HEK293 (cell line): ENCODE measurements around the gene THRA.

Experiments
- CTCF ChIA-PET: fragments of 350-600 bp; formaldehyde crosslinking; extraction: SDS; loops from one replicate; lab custom pipeline; 2021; ENCODE audit warnings: antibody characterized with exemption; lab: Yijun Ruan, JAX
- POLR2A ChIA-PET: fragments of 300-600 bp; formaldehyde crosslinking; extraction: SDS; loops from one replicate; lab custom pipeline; 2020; ENCODE audit warnings: antibody characterized with exemption, inconsistent platforms; lab: Yijun Ruan, JAX
- H3K27ac ChIP-seq: fragments of 200-500 bp; sonication (Bioruptor generic); 2 replicates; pipeline ENCODE4 v1.5.1; 2014; ENCODE audit warnings: low read depth, low read length, control low read depth, inconsistent platforms; ENCODE audit errors: extremely low read depth
- H3K36me3 ChIP-seq, 2 experiments: fragments of 200-500 bp in 1 of 2; sonication (Bioruptor generic) in 1 of 2; 1 replicate in 1 of 2; 2 replicates in 1 of 2; pipeline ENCODE4 v1.5.1; 2014 to 2017; ENCODE audit warnings: inconsistent platforms in 2 of 2, low read length in 2 of 2; ENCODE audit not compliant: control insufficient read depth in 2 of 2, insufficient read depth in 1 of 2
- H3K4me1 ChIP-seq: fragments of 200-500 bp; sonication (Bioruptor generic); 2 replicates; pipeline ENCODE4 v1.5.1; 2014; ENCODE audit warnings: mild to moderate bottlenecking, low read length, inconsistent platforms; ENCODE audit not compliant: control insufficient read depth, insufficient read depth
- H3K4me3 ChIP-seq: 2 replicates; pipeline ENCODE4 v1.5.1; 2011; ENCODE audit warnings: low read depth, mild to moderate bottlenecking, control low read depth, low read length, moderate library complexity
- H3K9me3 ChIP-seq: fragments of 200-500 bp; sonication (Bioruptor generic); 2 replicates; pipeline ENCODE4 v1.5.1; 2014; ENCODE audit warnings: low read depth, low read length, inconsistent platforms; ENCODE audit not compliant: control insufficient read depth, insufficient read depth
- ELK4 ChIP-seq: IDR thresholded peaks from 2 replicates; pipeline ENCODE4 v1.6.1; 2011; ENCODE audit warnings: mild to moderate bottlenecking, low read depth, low read length, borderline replicate concordance
- HOXA7 ChIP-seq: sonication (generic); formaldehyde crosslinking; IDR thresholded peaks from 2 replicates; pipeline ENCODE4 v1.8.1; 2022; ENCODE audit warnings: missing genetic modification reagents, borderline replicate concordance
- KLF16 ChIP-seq: fragments of 450-650 bp; formaldehyde crosslinking; IDR thresholded peaks from 2 replicates; pipeline ENCODE4 v1.5.1; 2017; ENCODE audit warnings: missing biosample characterization, missing genetic modification characterization
- MYNN ChIP-seq: fragments of 450-650 bp; formaldehyde crosslinking; IDR thresholded peaks from 2 replicates; pipeline ENCODE4 v1.5.1; 2016; ENCODE audit warnings: missing biosample characterization, missing genetic modification characterization, borderline replicate concordance
- MZF1 ChIP-seq: fragments of 450-650 bp; formaldehyde crosslinking; IDR thresholded peaks from 2 replicates; pipeline ENCODE4 v1.5.1; 2017; ENCODE audit warnings: missing biosample characterization, missing genetic modification characterization, borderline replicate concordance
- SP3 ChIP-seq: fragments of 450-650 bp; formaldehyde crosslinking; IDR thresholded peaks from 2 replicates; pipeline ENCODE4 v1.5.1; 2016; ENCODE audit warnings: missing biosample characterization, missing genetic modification characterization
- TCF7L2 ChIP-seq: IDR thresholded peaks from 2 replicates; pipeline ENCODE4 v1.6.1; 2011; ENCODE audit warnings: low read depth, mild to moderate bottlenecking, inconsistent platforms, low read length, moderate library complexity, borderline replicate concordance
- TSHZ1 ChIP-seq: fragments of 450-650 bp; formaldehyde crosslinking; IDR thresholded peaks from 2 replicates; pipeline ENCODE4 v1.5.1; 2016; ENCODE audit warnings: missing biosample characterization, missing genetic modification characterization, borderline replicate concordance
- YY1 ChIP-seq: fragments of 450-650 bp; formaldehyde crosslinking; IDR thresholded peaks from 2 replicates; pipeline ENCODE4 v1.5.1; 2018; ENCODE audit warnings: missing biosample characterization, missing genetic modification characterization
- ZBTB1 ChIP-seq: fragments of 450-650 bp; formaldehyde crosslinking; IDR thresholded peaks from 2 replicates; pipeline ENCODE4 v1.5.1; 2016; ENCODE audit warnings: missing biosample characterization, missing genetic modification characterization
- ZBTB17 ChIP-seq: fragments of 450-650 bp; formaldehyde crosslinking; IDR thresholded peaks from 2 replicates; pipeline ENCODE4 v1.5.1; 2016; ENCODE audit warnings: missing biosample characterization, missing genetic modification characterization
- ZBTB7A ChIP-seq: fragments of 450-650 bp; formaldehyde crosslinking; IDR thresholded peaks from 2 replicates; pipeline ENCODE4 v1.5.1; 2016; ENCODE audit warnings: low read depth, missing biosample characterization, missing genetic modification characterization
- ZNF140 ChIP-seq: fragments of 450-650 bp; formaldehyde crosslinking; IDR thresholded peaks from 2 replicates; pipeline ENCODE4 v1.5.1; 2016; ENCODE audit warnings: missing biosample characterization, missing genetic modification characterization
- ZNF157 ChIP-seq: fragments of 450-650 bp; formaldehyde crosslinking; IDR thresholded peaks from 2 replicates; pipeline ENCODE4 v1.5.1; 2016; ENCODE audit warnings: missing biosample characterization, missing genetic modification characterization
- ZNF169 ChIP-seq: fragments of 450-650 bp; formaldehyde crosslinking; IDR thresholded peaks from 2 replicates; pipeline ENCODE4 v1.5.1; 2016; ENCODE audit warnings: missing biosample characterization, missing genetic modification characterization
- ZNF175 ChIP-seq: fragments of 450-650 bp; formaldehyde crosslinking; IDR thresholded peaks from 2 replicates; pipeline ENCODE4 v1.5.1; 2016; ENCODE audit warnings: missing biosample characterization, missing genetic modification characterization
- ZNF214 ChIP-seq: fragments of 450-650 bp; formaldehyde crosslinking; IDR thresholded peaks from 2 replicates; pipeline ENCODE4 v1.5.1; 2017; ENCODE audit warnings: missing biosample characterization, mild to moderate bottlenecking, missing genetic modification characterization, borderline replicate concordance
- ZNF23 ChIP-seq: fragments of 450-650 bp; formaldehyde crosslinking; IDR thresholded peaks from 2 replicates; pipeline ENCODE4 v1.5.1; 2016; ENCODE audit warnings: missing biosample characterization, missing genetic modification characterization, borderline replicate concordance
- ZNF366 ChIP-seq: fragments of 450-650 bp; formaldehyde crosslinking; conservative IDR thresholded peaks from 2 replicates; pipeline ENCODE4 v1.5.1; 2016; ENCODE audit warnings: missing biosample characterization, missing genetic modification characterization
- ZNF37A ChIP-seq: fragments of 450-650 bp; IDR thresholded peaks from 2 replicates; pipeline ENCODE4 v1.5.1; 2018; ENCODE audit warnings: missing biosample characterization, missing genetic modification characterization
- ZNF394 ChIP-seq: fragments of 450-650 bp; formaldehyde crosslinking; IDR thresholded peaks from 2 replicates; pipeline ENCODE4 v1.5.1; 2016; ENCODE audit warnings: missing biosample characterization, missing genetic modification characterization, mild to moderate bottlenecking, moderate library complexity, borderline replicate concordance
- ZNF544 ChIP-seq: fragments of 450-650 bp; formaldehyde crosslinking; IDR thresholded peaks from 2 replicates; pipeline ENCODE4 v1.5.0; 2017; ENCODE audit warnings: missing biosample characterization, missing genetic modification characterization
- ZNF555 ChIP-seq: fragments of 450-650 bp; formaldehyde crosslinking; conservative IDR thresholded peaks from 2 replicates; pipeline ENCODE4 v1.5.1; 2017; ENCODE audit warnings: missing biosample characterization, mild to moderate bottlenecking, missing genetic modification characterization, inconsistent platforms
- ZXDB ChIP-seq: fragments of 450-650 bp; formaldehyde crosslinking; IDR thresholded peaks from 2 replicates; pipeline ENCODE4 v1.5.1; 2016; ENCODE audit warnings: missing biosample characterization, missing genetic modification characterization
- TF ChIP-seq, protein P1 (sequence below): fragments of 450-650 bp; formaldehyde crosslinking; IDR thresholded peaks from 2 replicates; pipeline ENCODE4 v1.5.0; 2017; ENCODE audit warnings: missing biosample characterization, missing genetic modification characterization, borderline replicate concordance
- TF ChIP-seq, protein P2 (sequence below): fragments of 450-650 bp; formaldehyde crosslinking; IDR thresholded peaks from 2 replicates; pipeline ENCODE4 v1.5.1; 2017; ENCODE audit warnings: missing biosample characterization, mild to moderate bottlenecking, missing genetic modification characterization, moderate library complexity
- TF ChIP-seq, protein P3 (sequence below): fragments of 450-650 bp; formaldehyde crosslinking; IDR thresholded peaks from 2 replicates; pipeline ENCODE4 v1.5.1; 2016; ENCODE audit warnings: missing biosample characterization, missing genetic modification characterization, borderline replicate concordance

Gene THRA

DNA sequence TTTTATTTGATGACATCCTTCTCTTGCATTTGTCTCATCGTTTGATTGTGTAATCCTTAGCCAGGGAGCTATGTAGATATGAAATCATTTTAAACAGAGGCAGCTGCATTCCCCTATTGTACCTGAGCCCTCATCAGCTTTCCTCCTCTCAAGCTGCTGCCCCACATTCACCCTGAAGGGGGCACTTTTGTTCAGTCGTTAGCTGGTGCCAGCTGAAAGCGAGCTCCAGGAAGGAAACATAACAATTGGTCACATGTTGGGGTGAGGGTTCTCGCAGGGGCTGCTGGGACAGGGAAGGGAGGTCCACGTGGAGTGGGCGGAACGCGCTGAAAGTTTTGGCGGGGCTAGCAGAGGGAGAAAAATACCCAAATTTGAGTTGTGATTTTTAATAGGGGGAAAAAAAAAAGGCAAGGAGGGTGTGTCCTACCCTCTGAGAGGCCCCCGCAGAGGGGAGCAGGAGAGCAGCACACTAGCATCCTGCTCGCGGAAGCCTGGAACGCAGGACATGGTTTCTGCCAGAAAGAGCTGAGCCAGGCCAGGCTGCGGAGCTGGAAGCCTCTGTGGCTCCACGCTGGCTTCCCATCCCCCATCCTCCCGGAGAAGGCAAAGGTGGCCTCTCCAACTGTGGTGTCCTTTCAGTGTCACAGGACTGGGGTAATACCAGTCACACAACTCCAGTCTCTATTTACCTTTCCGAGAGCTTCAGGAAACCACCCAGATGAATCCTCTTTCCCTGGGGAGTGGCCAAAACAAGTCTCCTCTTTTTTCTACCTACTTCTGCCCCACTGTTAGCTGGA, 50.5 kb downstream of the THRA start:
- ChIA-PET POLR2A (interaction anchor here (0.5 to 8.2 kb wide), 32 partner anchors 10 to 662 kb away, joined by 3 to 117 read pairs (median 5); partner anchors contain the start of genes CASC3, CSF3, ERBB2 and MED24), CTCF (interaction anchor here (0.6 to 7.8 kb wide), 57 partner anchors 8 to 1462 kb away, joined by 3 to 182 read pairs (median 7); partner anchors contain the start of genes CASC3, CDC6, CSF3 and MED24)
- peaks cover 31% of the 10 kb centered on the region for H3K4me1 ChIP-seq
- no peaks in the 10 kb centered on the region; a peak in 1 of 3 replicates for H3K36me3 ChIP-seq
- peak overlapping the region; percentile 79 for H3K27ac ChIP-seq
- peak overlapping the region; percentile 38 for H3K4me3 ChIP-seq
- H3K9me3 ChIP-seq, result no peaks in the 10 kb centered on the region
- TF ChIP-seq ZNF214 (tag by site-specific recombination), result no peak
- no peak for TF ChIP-seq ELK4
- no peak for TF ChIP-seq ZNF140 (tag by site-specific recombination)
- TF ChIP-seq ZNF366 (tag by site-specific recombination), result peak; percentile 68
- TF ChIP-seq ZNF157 (tag by site-specific recombination), result no peak
- no peak for TF ChIP-seq ZBTB1
- TF ChIP-seq ZNF544, result no peak
- TF ChIP-seq ZXDB (tag by site-specific recombination), result peak; percentile 64; the same call in 1 of the 2 replicates
- TF ChIP-seq HOXA7, result no peak
- no peak for TF ChIP-seq ZNF555 (tag by site-specific recombination)
- TF ChIP-seq, protein P1, sequence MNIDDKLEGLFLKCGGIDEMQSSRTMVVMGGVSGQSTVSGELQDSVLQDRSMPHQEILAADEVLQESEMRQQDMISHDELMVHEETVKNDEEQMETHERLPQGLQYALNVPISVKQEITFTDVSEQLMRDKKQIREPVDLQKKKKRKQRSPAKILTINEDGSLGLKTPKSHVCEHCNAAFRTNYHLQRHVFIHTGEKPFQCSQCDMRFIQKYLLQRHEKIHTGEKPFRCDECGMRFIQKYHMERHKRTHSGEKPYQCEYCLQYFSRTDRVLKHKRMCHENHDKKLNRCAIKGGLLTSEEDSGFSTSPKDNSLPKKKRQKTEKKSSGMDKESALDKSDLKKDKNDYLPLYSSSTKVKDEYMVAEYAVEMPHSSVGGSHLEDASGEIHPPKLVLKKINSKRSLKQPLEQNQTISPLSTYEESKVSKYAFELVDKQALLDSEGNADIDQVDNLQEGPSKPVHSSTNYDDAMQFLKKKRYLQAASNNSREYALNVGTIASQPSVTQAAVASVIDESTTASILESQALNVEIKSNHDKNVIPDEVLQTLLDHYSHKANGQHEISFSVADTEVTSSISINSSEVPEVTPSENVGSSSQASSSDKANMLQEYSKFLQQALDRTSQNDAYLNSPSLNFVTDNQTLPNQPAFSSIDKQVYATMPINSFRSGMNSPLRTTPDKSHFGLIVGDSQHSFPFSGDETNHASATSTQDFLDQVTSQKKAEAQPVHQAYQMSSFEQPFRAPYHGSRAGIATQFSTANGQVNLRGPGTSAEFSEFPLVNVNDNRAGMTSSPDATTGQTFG (tag by site-specific recombination), result no peak
- no peak for TF ChIP-seq YY1 (tag by site-specific recombination)
- TF ChIP-seq KLF16 (tag by site-specific recombination), result peak; percentile 76
- no peak for TF ChIP-seq MZF1
- TF ChIP-seq ZNF37A (tag by site-specific recombination), result no peak
- no peak for TF ChIP-seq ZNF23 (tag by site-specific recombination)
- TF ChIP-seq ZBTB7A (tag by site-specific recombination), result no peak
- TF ChIP-seq MYNN (tag by site-specific recombination), result no peak
- TF ChIP-seq, protein P2, sequence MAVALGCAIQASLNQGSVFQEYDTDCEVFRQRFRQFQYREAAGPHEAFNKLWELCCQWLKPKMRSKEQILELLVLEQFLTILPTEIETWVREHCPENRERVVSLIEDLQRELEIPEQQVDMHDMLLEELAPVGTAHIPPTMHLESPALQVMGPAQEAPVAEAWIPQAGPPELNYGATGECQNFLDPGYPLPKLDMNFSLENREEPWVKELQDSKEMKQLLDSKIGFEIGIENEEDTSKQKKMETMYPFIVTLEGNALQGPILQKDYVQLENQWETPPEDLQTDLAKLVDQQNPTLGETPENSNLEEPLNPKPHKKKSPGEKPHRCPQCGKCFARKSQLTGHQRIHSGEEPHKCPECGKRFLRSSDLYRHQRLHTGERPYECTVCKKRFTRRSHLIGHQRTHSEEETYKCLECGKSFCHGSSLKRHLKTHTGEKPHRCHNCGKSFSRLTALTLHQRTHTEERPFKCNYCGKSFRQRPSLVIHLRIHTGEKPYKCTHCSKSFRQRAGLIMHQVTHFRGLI (tag by site-specific recombination), result 0 out of 2 replicates have a peak, but pooled peaks have one; percentile 11
- TF ChIP-seq ZNF394, result no peak; the same call in 1 of the 2 replicates
- peak; percentile 88 for TF ChIP-seq SP3 (tag by site-specific recombination)
- TF ChIP-seq TSHZ1 (tag by site-specific recombination), result no peak
- no peak for TF ChIP-seq ZNF175
- no peak for TF ChIP-seq ZNF169 (tag by site-specific recombination)
- TF ChIP-seq, protein P3, sequence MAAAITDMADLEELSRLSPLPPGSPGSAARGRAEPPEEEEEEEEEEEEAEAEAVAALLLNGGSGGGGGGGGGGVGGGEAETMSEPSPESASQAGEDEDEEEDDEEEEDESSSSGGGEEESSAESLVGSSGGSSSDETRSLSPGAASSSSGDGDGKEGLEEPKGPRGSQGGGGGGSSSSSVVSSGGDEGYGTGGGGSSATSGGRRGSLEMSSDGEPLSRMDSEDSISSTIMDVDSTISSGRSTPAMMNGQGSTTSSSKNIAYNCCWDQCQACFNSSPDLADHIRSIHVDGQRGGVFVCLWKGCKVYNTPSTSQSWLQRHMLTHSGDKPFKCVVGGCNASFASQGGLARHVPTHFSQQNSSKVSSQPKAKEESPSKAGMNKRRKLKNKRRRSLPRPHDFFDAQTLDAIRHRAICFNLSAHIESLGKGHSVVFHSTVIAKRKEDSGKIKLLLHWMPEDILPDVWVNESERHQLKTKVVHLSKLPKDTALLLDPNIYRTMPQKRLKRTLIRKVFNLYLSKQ (tag by site-specific recombination), result no peak
- TF ChIP-seq ZBTB17, result peak; percentile 94
- no peak for TF ChIP-seq TCF7L2
